T-helper 2 cell treated with Interferon-gamma antibody and Interleukin-4, amounts not matched to agents 100 ng/mL and 5 ng/mL, for 36 hours (primary cell): ENCODE data around the gene HLA-B. TPM values are rescaled to one million over a fixed set of nuclear protein-coding genes. Genes with fewer than 3 reads are reported as not detected.
"Not testable (repeated sequence)": the region's sequence is repeated elsewhere in the genome, so short reads cannot be mapped to it uniquely, and the experiment has no call there.

Experiments
- intact Hi-C: fragments of 100-400 bp; cut with micrococcal nuclease; formaldehyde crosslinking; loops from one replicate; pipeline ENCODE4 v1.15.1; 2023
- total RNA-seq: library from RNA; stranded (reverse); gene quantifications from 2 replicates; pipeline ENCODE4 v1.2.3, GENCODE V29; 2022

HLA-B gene
- total RNA-seq, result 4,049 and 4,078 TPM in 2 replicates

GRCh38 chr6:31356946-31357466 is at the start of gene HLA-B:
HLA-B (minus strand) TSS chr6:31357179; CDS start chr6:31357158, 21 bp downstream.
- intact Hi-C loops, result loop anchor here (1.0 to 5.0 kb wide), 4 partner anchors 10 to 1470 kb away; partner anchors contain the start of gene MICA

- intact Hi-C loops, result no loop called here
Measured at GRCh38 chr6:31405996-31406395, 49.0 kb upstream of the HLA-B start.

- intact Hi-C loops, result loop anchor here (5.0 kb wide), 2 partner anchors 88 to 138 kb away; partner anchors contain the start of gene DDX39B
Measured at GRCh38 chr6:31404061-31404364, 47.0 kb upstream of the HLA-B start.

GRCh38 chr6:31403283-31404060 is 46.5 kb upstream of the HLA-B start, which contains the start of gene MICA:
MICA (plus strand) TSS chr6:31403595; CDS start chr6:31403633, 38 bp downstream.
- intact Hi-C loops, result loop anchor here (2.0 to 5.0 kb wide), 3 partner anchors 47 to 139 kb away; partner anchors contain the start of genes DDX39B and HLA-B

- intact Hi-C loops, result loop anchor here (2.0 to 5.0 kb wide), 3 partner anchors 46 to 140 kb away; partner anchors contain the start of genes DDX39B and HLA-B
Measured at GRCh38 chr6:31402324-31403282, 45.6 kb upstream of the HLA-B start.

GRCh38 chr6:31401403-31401802 is 44.4 kb upstream of the HLA-B start:
- intact Hi-C loops, result loop anchor here (2.0 to 5.0 kb wide), 3 partner anchors 91 to 141 kb away; partner anchors contain the start of genes DDX39B and HLA-C

- intact Hi-C loops, result loop anchor here (2.0 to 5.0 kb wide), 3 partner anchors 92 to 142 kb away; partner anchors contain the start of genes DDX39B and HLA-C
Measured at GRCh38 chr6:31400467-31401289, 43.7 kb upstream of the HLA-B start.

- intact Hi-C loops, result loop anchor here (2.0 to 5.0 kb wide), 3 partner anchors 92 to 142 kb away; partner anchors contain the start of genes DDX39B and HLA-C
Measured at GRCh38 chr6:31399589-31400466, 42.8 kb upstream of the HLA-B start.

GRCh38 chr6:31397901-31398525 is 41.0 kb upstream of the HLA-B start:
- intact Hi-C loops, result loop anchor here (1.0 kb wide), 1 partner anchor 43 kb away; no protein-coding TSS in a partner anchor

GRCh38 chr6:31397153-31397499 is 40.1 kb upstream of the HLA-B start:
- intact Hi-C loops, result loop anchor here (1.0 kb wide), 1 partner anchor 44 kb away; no protein-coding TSS in a partner anchor

- intact Hi-C loops, result loop anchor here (1.0 kb wide), 1 partner anchor 45 kb away; no protein-coding TSS in a partner anchor
Measured at GRCh38 chr6:31396422-31397152, 39.6 kb upstream of the HLA-B start.

GRCh38 chr6:31395832-31396231 is 38.9 kb upstream of the HLA-B start:
- intact Hi-C loops, result no loop called here

GRCh38 chr6:31394381-31394780 is 37.4 kb upstream of the HLA-B start:
- intact Hi-C loops, result no loop called here

GRCh38 chr6:31393932-31394331 is 37.0 kb upstream of the HLA-B start:
- intact Hi-C loops, result no loop called here

- intact Hi-C loops, result not testable (repeated sequence)
Measured at GRCh38 chr6:31389802-31390132, 32.8 kb upstream of the HLA-B start.

GRCh38 chr6:31388916-31389801 is 32.2 kb upstream of the HLA-B start:
- intact Hi-C loops, result not testable (repeated sequence)

- intact Hi-C loops, result no loop called here
Measured at GRCh38 chr6:31386977-31387376, 30.0 kb upstream of the HLA-B start.
